Thyroid gland (tissue), 4 donors: ENCODE data around the gene CAPN14.

ENCODE experiments used
- CTCF ChIP-seq, 6 experiments: fragments of 200-600 bp in 3 of 6; fragments of 450-650 bp in 3 of 6; sonication (generic) in 3 of 6; IDR thresholded peaks; one replicate each; pipeline ENCODE4 v1.5.1; 2016 to 2019; ENCODE audit warnings: antibody characterized with exemption in 6 of 6, mild to moderate bottlenecking in 2 of 6, inconsistent platforms in 1 of 6, moderate library complexity in 1 of 6
- POLR2A ChIP-seq, 2 donors: fragments of 450-650 bp; IDR thresholded peaks; one replicate each; pipeline ENCODE4 v1.6.1; 2017; ENCODE audit warnings: antibody characterized with exemption in 2 of 2, mild to moderate bottlenecking in 2 of 2, moderate library complexity in 1 of 2

- TF ChIP-seq CTCF (IDR thresholded peaks at IDR 0.05) (no peak), POLR2A (IDR thresholded peaks at IDR 0.05) (no peak)
Observed at GRCh38 chr2:31256611-31257382, 39.5 kb upstream of the CAPN14 start.
